GM10266 (cell line): ENCODE results near the gene RNU5D-1.
A peak's percentile ranks its signal among the peaks of the same experiment; 100 is the strongest.
"Not testable (repeated sequence)": the region's sequence is repeated elsewhere in the genome, so short reads cannot be mapped to it uniquely, and the experiment has no call there.

Experiments
- DNase-seq: peaks from one replicate; pipeline ENCODE4 v3.0.0; 2012; ENCODE audit errors: extremely low spot score
- CTCF ChIP-seq: IDR thresholded peaks from 2 replicates; pipeline ENCODE4 v1.5.1; 2012; ENCODE audit warnings: mild to moderate bottlenecking, low read depth; ENCODE audit not compliant: control insufficient read depth, insufficient read depth; ENCODE audit errors: missing control alignments

The RNU5D-1 gene

GRCh38 chr1:44707959-44708831, 22.8 kb downstream of the RNU5D-1 start:
- TF ChIP-seq CTCF, result peak; percentile 62
- DNase-seq, result no peak

- no peak for DNase-seq
- no peak for TF ChIP-seq CTCF
Measured at GRCh38 chr1:44707112-44707881, 23.7 kb downstream of the RNU5D-1 start.

DNA sequence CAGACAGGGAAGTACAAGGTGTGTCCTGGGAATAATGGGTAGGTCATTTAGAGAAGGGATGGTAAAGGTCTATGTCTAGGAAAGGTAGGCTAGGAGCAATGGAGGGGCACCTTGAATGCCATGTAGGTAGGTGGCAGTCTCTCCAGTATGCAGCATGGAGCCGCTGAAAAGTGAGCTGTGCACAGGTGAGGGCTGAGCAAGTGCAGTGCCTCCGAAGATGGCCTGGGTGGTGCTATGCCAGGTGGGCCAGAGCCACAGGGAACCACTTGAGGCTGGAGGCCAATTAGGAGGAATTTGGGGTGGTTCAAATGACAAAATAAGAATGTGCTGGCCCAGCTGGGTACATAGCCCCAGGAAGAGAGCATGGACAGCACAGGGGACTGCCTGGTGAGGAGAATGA, 25.0 kb downstream of the RNU5D-1 start:
- no peak for DNase-seq
- TF ChIP-seq CTCF, result no peak

GRCh38 chr1:44705470-44705869, 25.5 kb downstream of the RNU5D-1 start:
- DNase-seq, result no peak
- no peak for TF ChIP-seq CTCF

GRCh38 chr1:44701141-44701573, 29.8 kb downstream of the RNU5D-1 start:
- no peak for DNase-seq
- no peak for TF ChIP-seq CTCF

- no peak for DNase-seq
- TF ChIP-seq CTCF, result no peak
Measured at GRCh38 chr1:44700573-44700972, 30.4 kb downstream of the RNU5D-1 start.

GRCh38 chr1:44699375-44699774, 31.6 kb downstream of the RNU5D-1 start:
- DNase-seq, result not testable (repeated sequence)
